Right lobe of liver (tissue), 4 donors: ENCODE results near the gene PIGW.

Source experiments
- POLR2A ChIP-seq: fragments of 450-650 bp; IDR thresholded peaks from one replicate; pipeline ENCODE4 v1.6.1; 2017; ENCODE audit warnings: antibody characterized with exemption, mild to moderate bottlenecking
- TF ChIP-seq, protein P1 (sequence below), 4 donors: fragments of 200-600 bp in 3 of 4; fragments of 450-650 bp in 1 of 4; IDR thresholded peaks; one replicate each; pipeline versions ENCODE4 v1.5.1 to v1.8.0; 2016 to 2022; ENCODE audit warnings: antibody characterized with exemption in 4 of 4, mild to moderate bottlenecking in 2 of 4
- donor health status: DM: no; HTN: no; CAD: no.
- donor health status: DM: no; HTN: no; CAD: no.
- donor health status: DM: no; HTN: yes; CAD: no.

DNA sequence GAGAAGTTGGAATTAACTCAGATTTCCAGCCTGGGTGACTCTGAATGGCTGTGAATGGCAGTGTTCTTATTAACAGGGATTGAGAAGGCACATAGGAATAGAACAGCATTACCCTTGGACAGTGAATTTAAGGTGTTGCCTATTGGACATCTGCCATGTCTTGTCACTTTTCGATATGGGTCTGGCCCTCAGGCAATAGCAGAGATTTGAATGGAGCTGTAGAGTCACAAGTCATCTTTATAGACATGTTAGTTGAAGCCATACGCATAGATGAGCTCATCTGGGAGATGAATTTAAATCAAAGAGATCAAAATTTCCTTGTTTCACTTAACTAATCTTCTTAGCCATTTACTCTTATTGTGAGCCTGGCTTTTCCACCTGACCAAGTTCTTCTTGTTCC lies 42.0 kb downstream of the PIGW start:
- TF ChIP-seq, protein P1, sequence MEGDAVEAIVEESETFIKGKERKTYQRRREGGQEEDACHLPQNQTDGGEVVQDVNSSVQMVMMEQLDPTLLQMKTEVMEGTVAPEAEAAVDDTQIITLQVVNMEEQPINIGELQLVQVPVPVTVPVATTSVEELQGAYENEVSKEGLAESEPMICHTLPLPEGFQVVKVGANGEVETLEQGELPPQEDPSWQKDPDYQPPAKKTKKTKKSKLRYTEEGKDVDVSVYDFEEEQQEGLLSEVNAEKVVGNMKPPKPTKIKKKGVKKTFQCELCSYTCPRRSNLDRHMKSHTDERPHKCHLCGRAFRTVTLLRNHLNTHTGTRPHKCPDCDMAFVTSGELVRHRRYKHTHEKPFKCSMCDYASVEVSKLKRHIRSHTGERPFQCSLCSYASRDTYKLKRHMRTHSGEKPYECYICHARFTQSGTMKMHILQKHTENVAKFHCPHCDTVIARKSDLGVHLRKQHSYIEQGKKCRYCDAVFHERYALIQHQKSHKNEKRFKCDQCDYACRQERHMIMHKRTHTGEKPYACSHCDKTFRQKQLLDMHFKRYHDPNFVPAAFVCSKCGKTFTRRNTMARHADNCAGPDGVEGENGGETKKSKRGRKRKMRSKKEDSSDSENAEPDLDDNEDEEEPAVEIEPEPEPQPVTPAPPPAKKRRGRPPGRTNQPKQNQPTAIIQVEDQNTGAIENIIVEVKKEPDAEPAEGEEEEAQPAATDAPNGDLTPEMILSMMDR (IDR thresholded peaks at IDR 0.05): no peak
- no peak for TF ChIP-seq POLR2A
